Body of pancreas (tissue), 4 donors: ENCODE results near the gene PCSK6. TPM values are rescaled to one million over a fixed set of nuclear protein-coding genes. Genes with fewer than 3 reads are reported as not detected.
A peak's percentile ranks its signal among the peaks of the same experiment; 100 is the strongest.

Experiments
- ATAC-seq: fragments of 150-250 bp; one replicate; pipeline ENCODE4 v1.9.1; 2016
- DNase-seq, 4 donors: peaks; one replicate each; pipeline ENCODE4 v3.0.0-alpha.2; 2019
- H3K27ac ChIP-seq, 4 donors: fragments of 200-600 bp; sonication (generic); 1 replicate in 3 of 4; 2 replicates in 1 of 4; pipeline versions ENCODE4 v1.5.1 to v1.6.1; 2016 to 2019; ENCODE audit warnings: mild to moderate bottlenecking in 1 of 4, mixed read lengths in 1 of 4, moderate library complexity in 1 of 4
- H3K27me3 ChIP-seq, 2 donors: fragments of 200-600 bp; sonication (generic); one replicate each; pipeline ENCODE4 v1.6.0; 2016; ENCODE audit warnings: mild to moderate bottlenecking in 1 of 2
- H3K36me3 ChIP-seq, 2 donors: fragments of 200-600 bp; sonication (generic); replicated peaks in 1 of 2; 2 replicates each; pipeline ENCODE4 v1.5.1; 2016; ENCODE audit warnings: low read depth in 2 of 2; ENCODE audit not compliant: insufficient read depth in 1 of 2
- H3K4me1 ChIP-seq: fragments of 200-600 bp; sonication (generic); one replicate; pipeline ENCODE4 v1.6.0; 2016
- H3K4me3 ChIP-seq, 2 donors: fragments of 200-600 bp; sonication (generic); 1 replicate in 1 of 2; 2 replicates in 1 of 2; pipeline ENCODE4 v1.5.1; 2016 to 2019
- H3K9me3 ChIP-seq, 3 donors: fragments of 200-600 bp; sonication (generic); 1 replicate in 2 of 3; 2 replicates in 1 of 3; pipeline ENCODE4 v1.5.1; 2016
- POLR2A ChIP-seq, 3 donors: fragments of 450-650 bp; IDR thresholded peaks; one replicate each; pipeline ENCODE4 v1.6.1; 2016; ENCODE audit warnings: antibody characterized with exemption in 3 of 3, mild to moderate bottlenecking in 2 of 3
- WGBS, 2 donors: methylation state at CpG; one replicate each; pipeline ENCODE4 v1.1.5; 2017; 5-methylcytosine and 5-hydroxymethylcytosine counted together
- intact Hi-C: fragments of 100-400 bp; cut with DNase I; formaldehyde crosslinking; loops from one replicate; pipeline ENCODE4 v1.15.1; 2023
- total RNA-seq, 2 donors: library from RNA; depleted of rRNA; stranded (reverse); fragments of >200 nt; gene quantifications; one replicate each; pipeline ENCODE4 v1.1.0, GENCODE V29; 2016
- TF ChIP-seq, protein P1 (sequence below), 7 experiments: fragments of 450-650 bp in 4 of 7; fragments of 200-600 bp in 3 of 7; sonication (generic) in 3 of 7; IDR thresholded peaks; one replicate each; pipeline ENCODE4 v1.5.1; 2016 to 2019; ENCODE audit warnings: antibody characterized with exemption in 7 of 7

Gene PCSK6
- total RNA-seq, 2 donors from 2014 or later = 8.9 to 10.1 TPM

GRCh38 chr15:101275018-101275417 lies 214.5 kb downstream of the PCSK6 start:
- no peak overlapping the region for H3K27ac ChIP-seq
- intact Hi-C loops = no loop called here
- no peaks in the 10 kb centered on the region for H3K9me3 ChIP-seq
- peaks cover 18 to 40% of the 10 kb centered on the region in 2 donors for H3K36me3 ChIP-seq
- peaks cover 13% of the 10 kb centered on the region for H3K4me1 ChIP-seq
- 66 to 71% methylated on average over 5 of the region's 5 CpGs for WGBS, 2 donors
- DNase-seq (no peak), ATAC-seq (no peak)
- no peaks in the 10 kb centered on the region for H3K27me3 ChIP-seq
- no peak overlapping the region for H3K4me3 ChIP-seq
- TF ChIP-seq, protein P1, sequence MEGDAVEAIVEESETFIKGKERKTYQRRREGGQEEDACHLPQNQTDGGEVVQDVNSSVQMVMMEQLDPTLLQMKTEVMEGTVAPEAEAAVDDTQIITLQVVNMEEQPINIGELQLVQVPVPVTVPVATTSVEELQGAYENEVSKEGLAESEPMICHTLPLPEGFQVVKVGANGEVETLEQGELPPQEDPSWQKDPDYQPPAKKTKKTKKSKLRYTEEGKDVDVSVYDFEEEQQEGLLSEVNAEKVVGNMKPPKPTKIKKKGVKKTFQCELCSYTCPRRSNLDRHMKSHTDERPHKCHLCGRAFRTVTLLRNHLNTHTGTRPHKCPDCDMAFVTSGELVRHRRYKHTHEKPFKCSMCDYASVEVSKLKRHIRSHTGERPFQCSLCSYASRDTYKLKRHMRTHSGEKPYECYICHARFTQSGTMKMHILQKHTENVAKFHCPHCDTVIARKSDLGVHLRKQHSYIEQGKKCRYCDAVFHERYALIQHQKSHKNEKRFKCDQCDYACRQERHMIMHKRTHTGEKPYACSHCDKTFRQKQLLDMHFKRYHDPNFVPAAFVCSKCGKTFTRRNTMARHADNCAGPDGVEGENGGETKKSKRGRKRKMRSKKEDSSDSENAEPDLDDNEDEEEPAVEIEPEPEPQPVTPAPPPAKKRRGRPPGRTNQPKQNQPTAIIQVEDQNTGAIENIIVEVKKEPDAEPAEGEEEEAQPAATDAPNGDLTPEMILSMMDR (IDR thresholded peaks at IDR 0.05) = no peak
- TF ChIP-seq POLR2A (IDR thresholded peaks at IDR 0.05) = no peak

- WGBS, 2 donors = 76 to 79% methylated on average over 5 of the region's 5 CpGs
- intact Hi-C loops = no loop called here
Measured at GRCh38 chr15:101273534-101273933, 216.0 kb downstream of the PCSK6 start.

DNA sequence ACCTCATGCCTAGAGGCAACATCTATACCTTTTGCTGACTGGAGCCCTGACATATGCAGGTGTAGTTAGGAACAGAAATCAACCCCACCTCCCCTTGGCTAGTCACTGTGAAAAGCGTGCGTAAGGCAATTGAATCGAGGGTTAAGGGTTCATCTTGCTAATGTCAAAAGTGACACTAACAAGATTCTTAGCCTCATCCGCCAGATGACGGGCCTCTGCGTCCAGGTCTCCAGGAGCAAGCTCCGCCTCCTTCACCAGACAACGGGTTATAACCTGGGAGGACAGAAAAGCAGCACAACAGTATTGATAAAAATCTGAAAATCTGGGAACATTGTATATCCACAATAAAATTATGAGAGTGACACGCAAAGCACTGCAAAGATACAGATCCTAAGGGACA lies 216.9 kb downstream of the PCSK6 start:
- H3K9me3 ChIP-seq = no peaks in the 10 kb centered on the region
- no peak overlapping the region for H3K27ac ChIP-seq
- TF ChIP-seq, protein P1 (IDR thresholded peaks at IDR 0.05) = no peak
- TF ChIP-seq POLR2A (IDR thresholded peaks at IDR 0.05) = no peak
- peaks cover 24% of the 10 kb centered on the region for H3K4me1 ChIP-seq
- 82 to 85% methylated on average over 9 of the region's 9 CpGs for WGBS, 2 donors
- DNase-seq = no peak
- H3K4me3 ChIP-seq = no peak overlapping the region
- H3K27me3 ChIP-seq = no peaks in the 10 kb centered on the region
- no peak for ATAC-seq
- intact Hi-C loops = no loop called here
- H3K36me3 ChIP-seq = peaks cover 18 to 40% of the 10 kb centered on the region in 2 donors

More at GRCh38 chr15:101273534-101273933, 216.0 kb downstream of the PCSK6 start:
- Histone ChIP-seq H3K27me3 (no peaks in the 10 kb centered on the region), H3K36me3 (peaks cover 18 to 40% of the 10 kb centered on the region in 2 donors), H3K4me1 (peaks cover 15% of the 10 kb centered on the region), H3K9me3 (no peaks in the 10 kb centered on the region), H3K4me3 (no peak overlapping the region), H3K27ac (no peak overlapping the region)
- no peak for DNase-seq
- ATAC-seq = no peak
- TF ChIP-seq, protein P1 (IDR thresholded peaks at IDR 0.05) = no peak
- no peak for TF ChIP-seq POLR2A (IDR thresholded peaks at IDR 0.05)

DNA sequence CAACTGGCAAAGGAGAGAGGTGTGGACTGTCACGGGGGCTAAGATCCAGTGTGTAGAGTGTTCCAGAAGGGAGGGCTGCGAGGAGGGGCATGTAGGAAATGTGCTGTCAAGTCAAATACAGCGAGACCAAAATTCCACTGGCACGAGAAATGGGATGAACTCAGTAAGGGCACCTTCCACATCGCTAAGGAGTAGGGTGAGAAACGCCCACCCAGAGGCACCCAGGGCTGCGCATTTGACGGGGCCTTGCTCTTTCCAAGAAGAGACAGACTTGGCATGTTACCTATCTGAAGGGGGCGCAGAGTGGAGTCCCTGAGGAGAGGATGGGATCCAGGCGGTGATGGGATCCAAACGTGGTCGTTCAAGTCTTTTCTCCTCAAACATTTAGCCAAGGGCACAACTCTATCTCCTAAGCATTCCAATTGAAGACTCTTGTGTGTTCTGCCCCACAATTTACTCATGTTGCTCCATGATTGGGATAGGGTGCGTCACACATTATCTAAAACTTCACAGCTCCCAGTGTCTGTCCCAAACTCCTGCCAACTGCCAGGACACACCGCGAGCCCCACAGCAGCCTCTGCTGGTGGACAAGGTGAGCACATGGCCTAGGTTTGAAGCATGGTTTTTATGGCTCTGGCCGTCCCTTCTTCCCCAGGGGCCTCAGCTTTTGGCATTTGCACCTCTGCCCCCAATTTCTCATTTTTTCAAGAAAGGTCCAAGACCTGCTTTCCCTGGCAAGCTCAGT lies 219.9 kb downstream of the PCSK6 start:
- Histone ChIP-seq H3K9me3 (no peaks in the 10 kb centered on the region), H3K4me1 (peaks cover 20% of the 10 kb centered on the region), H3K4me3 (no peak overlapping the region), H3K27ac (no peak overlapping the region), H3K36me3 (peaks cover 18 to 37% of the 10 kb centered on the region in 2 donors), H3K27me3 (no peaks in the 10 kb centered on the region)
- peak in 1 of 3 donors; percentile 11 for TF ChIP-seq POLR2A (IDR thresholded peaks at IDR 0.05)
- TF ChIP-seq, protein P1 (IDR thresholded peaks at IDR 0.05) = peak in 4 of 7 experiments; percentile 15 to 39 (median 24)
- intact Hi-C loops = no loop called here
- WGBS, 2 donors = 80% methylated on average over 16 of the region's 16 CpGs
- DNase-seq (peak in 3 of 4 donors; percentile 32 to 38 (median 35)), ATAC-seq (no peak)
